Posterior cingulate gyrus (tissue), 11 donors: ENCODE measurements around the gene COL28A1.
A peak's percentile ranks its signal among the peaks of the same experiment; 100 is the strongest.

Source experiments
- DNase-seq, 10 donors: peaks; one replicate each; pipeline versions ENCODE4 v3.0.0 to v3.0.0-alpha.2; 2020 to 2021; ENCODE audit warnings: mixed read lengths in 3 of 10
- intact Hi-C: fragments of 100-400 bp; cut with DNase I; formaldehyde crosslinking; loops from one replicate; pipeline ENCODE4 v1.15.1; 2023

Gene COL28A1

DNA sequence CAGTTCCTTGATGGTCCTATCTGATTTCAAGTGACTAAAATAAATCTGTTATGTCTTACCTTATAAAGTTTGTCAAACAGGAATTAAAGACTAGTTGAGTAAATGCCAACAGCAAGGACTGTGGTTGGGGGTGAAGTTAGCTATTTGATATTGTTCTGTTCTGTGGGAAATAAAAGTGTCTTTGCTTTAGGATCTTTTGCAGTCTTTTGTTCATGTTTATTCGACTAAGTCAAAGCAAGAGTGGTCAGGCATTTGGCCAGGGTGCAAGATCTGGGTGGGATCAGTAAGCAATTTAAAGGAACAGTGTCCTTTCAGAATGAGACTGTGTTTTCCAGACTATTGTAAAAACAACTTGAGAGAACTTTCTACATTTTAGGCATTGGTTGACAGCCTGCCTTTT is at the start of gene COL28A1:
TSS of gene COL28A1 (minus strand) at position 183 of the 400 bp plus-strand sequence. CDS start 2,998 bp downstream, outside the sequence.
- intact Hi-C loops: loop anchor here (10.0 kb wide), 1 partner anchor 571 kb away; no protein-coding TSS in a partner anchor
- no peak for DNase-seq

DNA sequence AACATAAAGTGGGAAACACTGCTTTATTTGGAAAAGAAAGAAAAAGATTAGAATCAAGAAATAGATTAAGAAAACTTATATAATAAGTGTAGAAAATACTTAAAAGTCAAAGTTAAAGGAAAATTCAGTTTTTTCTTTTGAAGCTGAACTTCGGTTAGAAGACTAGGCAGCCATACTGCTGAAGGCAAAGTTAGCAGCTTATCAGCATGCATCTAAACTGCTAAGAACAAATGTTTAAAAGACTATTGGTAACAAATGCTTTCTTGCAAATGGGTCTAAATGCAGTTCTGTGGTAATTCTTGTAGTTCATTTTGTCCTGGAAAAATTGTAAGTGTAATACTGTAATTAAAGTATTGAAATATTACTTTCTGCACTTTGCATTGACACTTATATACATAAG is 49.0 kb upstream of the COL28A1 start:
- DNase-seq: no peak
- intact Hi-C loops: no loop called here

DNA sequence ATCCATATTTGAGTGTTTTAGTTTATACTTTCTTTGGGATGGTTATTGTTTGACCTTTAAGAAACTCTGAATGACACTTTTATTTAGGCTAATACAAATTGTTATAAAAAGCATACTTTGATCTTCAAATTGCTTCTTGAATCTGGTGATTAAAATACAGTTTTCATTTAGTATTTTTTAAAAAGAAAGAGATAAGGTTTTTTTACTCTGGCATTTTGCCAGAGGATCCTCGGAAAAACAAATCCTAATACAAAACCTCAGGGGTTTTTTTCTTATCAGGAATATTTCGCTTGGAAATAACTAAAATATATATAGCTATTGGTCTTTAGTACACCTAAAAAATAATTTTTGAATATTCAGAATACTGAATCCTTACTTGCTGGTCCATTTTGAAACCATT is 48.1 kb upstream of the COL28A1 start:
- DNase-seq: no peak
- intact Hi-C loops: no loop called here

DNA sequence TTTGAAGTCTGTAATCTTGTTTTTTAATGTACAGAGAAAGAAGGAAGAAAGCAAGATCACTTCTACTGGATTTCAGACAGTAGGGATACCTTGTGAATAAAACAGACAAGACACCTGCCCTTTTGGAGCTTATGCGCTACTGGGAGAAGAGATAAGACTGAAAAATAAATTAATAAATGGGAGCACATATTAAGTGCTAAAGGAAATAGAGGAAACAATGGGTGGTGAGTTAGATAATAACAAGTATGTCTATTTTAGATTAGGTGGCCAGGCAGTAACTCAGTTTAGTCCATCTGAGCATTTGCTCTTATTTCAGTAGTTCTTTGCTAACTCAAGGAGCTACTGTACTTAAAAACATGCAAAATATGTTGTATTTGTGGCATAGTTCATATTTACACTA is 46.9 kb upstream of the COL28A1 start:
- DNase-seq: no peak
- intact Hi-C loops: no loop called here

DNA sequence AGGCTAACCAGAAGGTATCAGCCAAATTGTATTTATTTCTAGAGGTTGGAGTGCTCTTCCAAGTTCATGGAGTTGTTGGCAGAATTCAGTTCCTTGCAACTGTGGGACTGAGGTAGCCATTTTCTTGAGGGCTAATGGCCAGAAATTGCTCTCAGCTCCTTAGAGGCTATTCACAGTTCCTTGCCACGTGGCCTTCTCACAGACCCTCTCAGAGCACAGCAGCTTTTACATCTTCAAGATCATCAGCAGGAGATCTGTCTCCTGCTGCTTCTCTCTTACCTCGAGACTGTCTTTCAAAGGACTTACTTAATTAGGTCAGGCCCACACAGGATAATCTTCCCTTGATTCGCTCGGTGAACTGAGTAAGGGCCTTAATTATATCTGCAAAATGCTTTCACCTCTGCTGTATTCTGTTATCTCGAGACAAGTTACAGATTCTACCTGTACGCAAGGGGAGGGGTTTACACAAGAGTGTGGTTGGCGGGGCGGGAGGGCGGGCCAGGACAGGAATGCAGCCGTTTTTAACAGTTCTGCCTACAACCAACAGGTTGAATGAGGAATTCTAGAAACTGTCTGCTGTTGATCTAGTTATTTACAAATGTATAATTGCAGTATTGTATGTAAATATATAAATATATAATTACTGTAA is 46.0 kb upstream of the COL28A1 start:
- intact Hi-C loops: no loop called here
- DNase-seq: no peak

DNA sequence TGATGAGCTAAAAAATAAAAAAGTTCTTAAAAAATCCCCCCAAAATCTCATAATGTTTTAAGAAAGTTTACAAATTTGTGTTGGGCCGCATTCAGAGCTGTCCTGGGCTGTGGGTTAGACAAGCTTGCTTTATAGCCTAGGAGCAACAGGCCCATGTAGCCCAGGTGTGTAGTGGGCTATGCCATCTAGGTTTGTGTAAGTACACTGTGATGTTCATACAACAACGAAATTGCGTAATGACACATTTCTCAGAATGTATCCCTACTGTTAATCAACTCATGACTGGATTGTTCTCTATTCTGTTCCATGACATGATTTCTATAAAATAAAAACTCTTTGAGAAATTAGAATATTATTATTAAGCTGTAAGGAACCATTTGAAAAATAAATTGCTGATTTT is 44.0 kb upstream of the COL28A1 start:
- no peak for DNase-seq
- intact Hi-C loops: no loop called here

DNA sequence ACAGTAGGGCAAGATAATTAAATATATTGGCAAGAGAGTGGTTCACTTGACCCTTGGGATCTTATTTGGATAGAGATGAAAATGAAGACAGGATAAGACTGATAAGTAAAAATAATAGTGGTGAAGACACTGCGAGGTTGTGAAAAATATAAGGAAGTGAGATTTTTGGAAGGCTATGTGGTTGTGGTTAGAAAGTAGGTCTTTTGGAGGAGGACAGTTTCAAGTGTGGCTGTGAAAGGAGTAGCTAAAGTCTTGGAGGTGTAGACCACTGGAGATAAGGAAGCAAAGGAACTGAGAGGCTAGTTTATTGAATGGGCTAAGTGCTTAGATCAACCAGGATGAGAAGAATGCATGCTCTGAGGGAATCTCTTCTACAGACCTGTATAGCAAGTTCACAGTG is 42.2 kb upstream of the COL28A1 start:
- no peak for DNase-seq
- intact Hi-C loops: no loop called here

DNA sequence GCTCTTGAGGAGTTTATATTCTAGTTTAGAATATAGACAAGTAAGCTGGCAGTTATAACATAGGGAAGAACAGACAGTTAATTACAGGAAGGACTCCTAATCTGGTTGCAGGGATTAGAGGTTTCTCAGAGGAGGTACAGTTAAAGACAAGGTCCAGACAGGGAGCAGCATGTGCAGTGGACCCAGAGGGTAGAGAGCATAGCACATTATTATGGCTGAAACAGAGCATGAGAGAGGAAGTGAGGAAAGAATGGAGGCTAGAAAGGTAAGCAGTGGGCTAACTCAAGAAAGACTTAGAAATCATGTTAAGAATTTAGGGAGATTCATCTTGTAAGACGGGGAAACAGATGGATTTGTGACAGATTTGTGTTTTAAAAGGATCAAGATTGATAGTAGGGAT is 40.7 kb upstream of the COL28A1 start:
- intact Hi-C loops: no loop called here
- no peak for DNase-seq

DNA sequence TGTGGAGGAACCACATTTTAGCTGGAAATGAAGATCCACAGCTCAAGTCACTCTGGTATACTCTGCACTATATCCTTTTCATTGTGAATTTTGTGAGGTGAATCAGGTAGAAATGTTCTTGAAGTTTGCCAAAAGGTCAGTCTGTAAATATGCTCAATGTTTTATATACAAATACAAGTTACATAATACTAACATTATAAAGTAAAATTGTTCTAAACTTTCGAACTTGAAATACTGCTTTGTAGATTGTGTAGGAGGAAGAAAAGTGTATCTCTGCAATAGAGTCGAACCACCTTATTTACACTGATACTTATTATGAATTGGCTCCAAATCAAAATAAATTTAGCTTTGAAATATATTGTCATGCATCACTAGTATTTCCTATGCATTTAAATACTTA is 38.0 kb upstream of the COL28A1 start:
- intact Hi-C loops: no loop called here

DNA sequence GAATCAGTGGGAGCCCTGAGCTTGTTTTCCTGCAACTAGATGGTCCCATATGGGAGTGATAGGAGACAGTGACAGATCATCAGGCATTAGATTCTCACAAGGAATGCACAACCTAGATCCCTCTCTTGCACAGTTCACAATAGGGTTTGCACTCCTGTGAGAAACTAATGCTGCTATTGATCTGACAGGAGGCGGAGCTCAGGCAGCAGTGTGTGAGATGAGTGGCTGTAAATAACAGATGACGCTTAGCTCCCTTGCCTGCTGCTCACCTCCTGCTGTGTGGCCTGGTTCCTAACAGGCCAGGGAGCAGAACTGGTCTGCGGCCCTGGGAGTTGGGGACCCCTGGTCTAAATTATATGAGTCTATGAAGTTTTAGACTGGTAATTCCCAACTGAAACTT is 34.9 kb upstream of the COL28A1 start:
- intact Hi-C loops: no loop called here
- peak in 1 of 10 donors; percentile 57 for DNase-seq

More for the DNA sequence above, 38.0 kb upstream of the COL28A1 start:
- DNase-seq: no peak

DNA sequence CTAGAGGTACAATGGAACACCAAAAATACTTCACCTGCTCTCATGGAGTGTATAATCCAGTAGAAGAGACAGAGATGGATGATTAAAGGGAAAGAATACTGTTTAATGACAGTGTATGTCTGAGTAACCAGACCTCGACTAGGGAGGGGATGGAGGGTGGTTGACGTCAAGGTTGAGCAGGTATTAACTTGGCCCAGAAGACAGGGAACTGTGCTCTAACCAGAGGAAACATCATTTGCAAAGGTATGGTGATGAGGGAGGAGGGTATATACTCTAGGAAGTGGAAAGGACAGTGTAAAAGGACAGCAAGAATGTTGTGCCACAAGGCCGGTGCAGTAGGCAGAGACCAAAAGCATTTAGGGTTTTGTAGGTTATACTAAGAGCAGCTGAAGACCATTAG is 33.9 kb upstream of the COL28A1 start:
- intact Hi-C loops: loop anchor here (5.0 to 10.0 kb wide), 2 partner anchors 73 to 385 kb away; partner anchors contain the start of genes C1GALT1 and UMAD1
- DNase-seq: no peak

DNA sequence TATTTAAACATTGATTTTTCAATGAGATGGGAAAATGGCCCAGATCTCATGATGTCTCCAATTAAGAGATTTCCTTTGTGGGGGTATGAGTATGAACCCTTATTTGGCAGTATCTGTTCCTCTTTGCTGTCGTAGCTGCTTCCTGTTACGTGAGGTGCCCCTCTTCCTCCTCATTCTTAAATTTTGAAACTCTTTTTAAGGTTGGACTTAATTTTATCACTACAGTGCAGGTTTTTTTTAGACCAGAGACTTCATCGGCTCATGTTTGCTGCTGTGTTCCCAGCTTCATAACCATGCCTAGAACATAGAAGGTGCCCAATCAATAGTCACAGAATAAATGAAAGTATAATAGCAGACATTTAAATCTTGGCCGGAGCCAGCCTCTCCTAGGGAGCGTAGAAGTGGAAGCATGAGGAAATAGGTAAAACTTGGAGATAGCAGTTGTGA is 33.4 kb upstream of the COL28A1 start:
- intact Hi-C loops: loop anchor here (5.0 to 10.0 kb wide), 2 partner anchors 73 to 384 kb away; partner anchors contain the start of genes C1GALT1 and UMAD1
- no peak for DNase-seq

DNA sequence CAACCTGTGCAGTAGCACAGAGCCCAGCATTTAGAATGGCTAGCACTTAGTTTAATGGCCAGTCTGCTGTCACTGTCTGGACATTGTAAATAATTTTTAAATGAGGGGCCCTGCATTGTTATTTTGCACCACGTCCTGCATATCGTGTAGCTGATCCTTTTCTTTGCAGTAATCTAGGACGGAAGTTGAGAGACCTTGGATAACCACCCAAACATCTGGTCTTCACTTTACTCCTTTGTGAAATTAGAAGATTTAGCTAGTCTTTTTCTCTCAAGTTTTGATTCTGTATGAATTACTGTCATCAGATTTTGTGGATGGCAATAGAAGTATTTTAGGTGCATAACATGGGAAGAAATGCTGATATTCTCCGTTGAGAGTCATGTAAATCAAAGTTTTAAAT is 32.9 kb upstream of the COL28A1 start:
- no peak for DNase-seq
- intact Hi-C loops: loop anchor here (5.0 to 10.0 kb wide), 2 partner anchors 74 to 384 kb away; partner anchors contain the start of genes C1GALT1 and UMAD1

DNA sequence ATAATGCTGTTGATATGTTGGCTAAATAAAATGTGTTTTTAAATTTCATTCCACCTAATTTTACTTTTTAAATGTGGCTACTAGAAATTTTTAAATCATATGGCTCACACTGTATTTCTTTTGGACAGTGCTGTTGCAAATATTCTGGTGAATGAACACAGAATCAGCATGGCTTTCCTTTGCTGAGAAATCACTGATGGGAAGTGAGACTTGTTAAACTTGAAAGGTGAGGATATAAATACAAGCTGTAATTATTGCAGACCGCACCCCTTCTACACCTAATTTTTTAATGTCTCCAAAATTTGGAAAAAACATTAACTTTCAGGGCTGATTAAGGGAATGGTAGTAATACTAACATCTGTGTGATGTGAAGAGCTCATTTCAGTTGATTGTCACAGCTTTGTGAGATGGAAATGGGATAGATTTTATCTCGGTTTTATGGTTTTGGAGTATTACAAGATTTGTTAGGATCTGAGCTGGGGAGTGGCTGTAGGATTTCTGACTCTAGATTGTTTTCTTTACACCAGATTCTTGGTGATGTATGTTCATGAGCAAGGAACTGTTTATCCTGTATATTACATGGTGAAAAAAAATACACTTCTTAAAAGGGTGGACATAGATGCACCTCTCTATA is 32.3 kb upstream of the COL28A1 start:
- intact Hi-C loops: loop anchor here (5.0 to 10.0 kb wide), 2 partner anchors 74 to 383 kb away; partner anchors contain the start of genes C1GALT1 and UMAD1
- no peak for DNase-seq

DNA sequence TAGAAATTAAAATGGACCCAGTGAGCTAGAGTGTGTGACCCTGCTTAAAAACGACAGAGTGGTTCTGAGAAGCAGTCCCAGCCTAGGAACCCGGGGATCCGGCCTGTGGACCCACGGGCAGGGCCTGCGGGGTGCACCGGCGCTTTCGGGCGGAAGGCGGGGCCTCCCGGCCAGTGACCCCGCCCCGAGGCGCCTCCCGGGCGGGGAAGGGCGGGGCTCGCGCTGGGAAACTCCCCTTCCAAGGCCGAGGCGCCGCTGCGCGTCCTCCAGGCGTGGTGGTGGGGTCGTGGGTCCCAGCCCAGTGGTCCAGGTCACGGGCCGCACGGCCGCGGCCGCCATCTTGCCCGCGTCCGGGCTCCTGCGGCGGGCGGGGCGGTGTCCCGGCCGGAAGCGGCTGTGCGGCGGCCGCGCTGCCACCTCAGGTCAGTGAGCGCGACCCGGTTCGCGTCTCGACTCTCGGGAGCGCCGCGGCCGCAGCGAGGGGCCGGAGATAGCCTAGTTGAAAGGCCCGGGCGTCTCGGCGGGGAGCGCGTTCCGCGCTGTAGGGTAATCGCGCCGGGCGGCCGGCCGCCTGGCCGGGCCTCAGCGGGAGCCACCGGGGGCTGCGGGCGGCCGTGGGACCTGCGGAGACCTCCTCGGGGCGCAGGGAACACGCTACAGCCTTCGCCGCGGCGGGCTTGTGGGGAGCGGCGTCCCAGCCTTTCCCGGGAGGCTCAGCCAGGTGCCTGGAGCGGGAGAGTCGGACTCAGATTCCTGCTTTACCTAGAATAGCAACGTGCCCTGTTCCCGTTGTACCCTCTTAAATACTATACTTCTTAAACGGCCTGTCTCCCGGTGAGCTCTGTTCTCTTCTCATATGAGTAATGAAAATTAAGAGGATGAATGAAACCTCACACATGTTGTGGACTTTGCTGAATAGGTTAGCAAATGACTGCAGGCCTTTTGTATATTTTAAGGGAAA is 31.3 kb upstream of the COL28A1 start, which contains the start of gene MIOS:
TSS of gene MIOS (plus strand) at position 234 of the 961 bp plus-strand sequence. CDS start 5,592 bp downstream, outside the sequence.
- DNase-seq: peak; percentile 68 to 97 (median 82)
- intact Hi-C loops: loop anchor here (5.0 to 10.0 kb wide), 2 partner anchors 75 to 382 kb away; partner anchors contain the start of genes C1GALT1 and UMAD1

DNA sequence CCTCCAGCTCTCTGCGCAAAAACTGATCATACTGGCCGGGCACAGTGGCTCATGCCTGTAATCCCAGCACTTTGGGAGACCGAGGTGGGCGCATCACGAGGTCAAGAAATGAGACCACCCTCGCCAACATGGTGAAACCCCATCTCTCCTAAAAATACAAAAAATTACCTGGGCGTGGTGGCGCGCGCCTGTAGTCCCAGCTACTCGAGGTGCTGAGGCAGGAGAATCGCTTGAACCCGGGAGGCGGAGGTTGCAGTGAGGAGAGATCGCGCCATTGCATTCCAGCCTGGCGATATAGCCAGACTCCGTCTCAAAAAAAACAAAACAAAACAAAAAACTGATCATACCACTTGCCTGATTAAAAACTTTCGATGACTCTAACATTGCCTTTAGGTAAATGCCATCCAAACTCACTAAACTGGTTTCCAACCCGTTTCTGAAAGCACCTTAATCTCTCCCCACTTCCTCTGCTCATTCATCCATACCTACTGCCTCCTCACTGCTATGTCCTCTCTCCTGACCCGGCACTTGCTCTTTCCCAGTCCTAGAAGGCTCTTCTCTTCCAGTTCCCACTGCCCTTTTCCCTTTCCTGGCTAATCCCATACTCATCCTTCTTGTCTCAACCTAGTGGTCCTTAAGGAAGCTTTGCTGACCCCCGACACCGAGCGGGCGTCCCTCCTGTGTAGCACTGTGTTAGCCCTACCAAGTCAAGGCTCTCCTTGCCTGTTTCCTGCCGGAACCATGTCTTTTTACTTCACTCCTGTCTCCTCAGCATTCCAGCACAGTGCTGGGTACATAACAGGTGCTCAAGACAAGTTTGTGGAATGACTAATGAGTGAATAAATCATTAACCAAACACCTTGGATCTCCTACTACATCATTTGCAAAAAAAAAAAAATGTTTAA is 30.3 kb upstream of the COL28A1 start:
- peak in 4 of 10 donors; percentile 8 to 69 (median 58) for DNase-seq
- intact Hi-C loops: loop anchor here (5.0 to 10.0 kb wide), 2 partner anchors 76 to 381 kb away; partner anchors contain the start of genes C1GALT1 and UMAD1

DNA sequence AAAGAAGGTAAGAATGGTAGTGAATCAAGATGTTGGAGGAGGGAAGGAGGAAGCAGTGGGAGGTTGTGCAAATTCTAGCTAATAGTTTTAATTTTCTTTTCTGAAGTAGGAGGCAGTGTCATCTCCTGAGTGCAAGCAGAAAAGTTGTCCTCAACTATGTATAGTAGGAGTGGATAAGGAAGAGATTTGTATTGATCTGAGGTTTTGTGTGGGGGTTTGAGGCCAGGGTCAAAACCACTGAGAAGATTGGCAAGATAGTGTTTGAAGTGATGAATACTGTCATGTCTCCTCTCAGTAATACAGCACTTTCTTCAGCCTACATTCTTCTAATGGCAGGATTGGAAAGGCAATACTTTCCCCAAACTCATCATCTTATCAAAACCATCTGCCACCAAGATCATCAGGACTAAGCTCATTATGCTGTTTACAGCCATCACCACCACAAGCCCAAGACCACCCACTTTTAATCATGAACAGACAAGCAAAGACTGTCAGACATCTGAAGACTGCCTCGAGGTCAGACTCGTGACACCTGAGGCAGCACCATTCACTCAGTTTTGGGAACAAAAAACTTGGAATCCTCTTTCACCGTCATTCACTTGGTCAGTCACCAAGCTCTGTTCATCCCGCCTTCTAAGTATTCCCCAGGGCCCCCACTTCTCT is 29.5 kb upstream of the COL28A1 start:
- intact Hi-C loops: loop anchor here (5.0 to 10.0 kb wide), 2 partner anchors 77 to 380 kb away; partner anchors contain the start of genes C1GALT1 and UMAD1
- peak in 1 of 10 donors; percentile 22 for DNase-seq

DNA sequence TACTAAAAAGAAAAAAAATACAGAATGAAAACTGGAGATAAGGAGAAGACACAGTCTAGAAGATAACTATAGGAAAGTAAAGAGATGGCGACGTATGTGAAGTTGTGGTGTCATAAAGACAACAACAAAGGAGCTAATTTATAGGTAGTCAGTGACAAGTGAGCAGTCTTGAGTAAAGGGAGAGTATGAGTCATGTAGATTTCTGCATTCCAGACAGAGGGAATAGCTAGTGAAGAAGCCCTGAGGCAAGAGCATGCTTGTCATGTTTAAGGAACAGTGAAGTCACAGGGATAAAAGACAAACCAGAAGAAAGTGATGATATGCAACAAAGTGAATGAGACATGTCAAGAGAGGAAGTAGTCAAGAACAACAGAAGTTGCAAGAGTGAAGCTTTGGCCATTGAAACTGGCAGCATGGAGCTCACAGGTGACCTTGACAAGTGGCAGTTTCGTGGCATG is 28.7 kb upstream of the COL28A1 start:
- DNase-seq: no peak
- intact Hi-C loops: loop anchor here (10.0 kb wide), 1 partner anchor 380 kb away; the partner anchor contains the start of gene C1GALT1
